SH-SY5Y (cell line): Measurements from ENCODE around the gene TLR9.

Experiments
- GATA2 ChIP-seq: IDR thresholded peaks from 2 replicates; pipeline ENCODE4 v1.6.1; 2011; ENCODE audit warnings: mild to moderate bottlenecking, low read depth, low read length
- GATA3 ChIP-seq: IDR thresholded peaks from 2 replicates; pipeline ENCODE4 v1.6.1; 2011; ENCODE audit warnings: low read depth, mild to moderate bottlenecking, low read length, moderate library complexity

TLR9 gene

GRCh38 chr3:52202384-52203077, 22.9 kb downstream of the TLR9 start:
- no peak for TF ChIP-seq GATA2
- TF ChIP-seq GATA3: no peak

GRCh38 chr3:52200981-52201679, 24.3 kb downstream of the TLR9 start:
- no peak for TF ChIP-seq GATA2
- no peak for TF ChIP-seq GATA3

- peak; percentile 35; the same call in 1 of the 2 replicates for TF ChIP-seq GATA2
- no peak for TF ChIP-seq GATA3
Observed at GRCh38 chr3:52198643-52199608, 26.5 kb downstream of the TLR9 start.

GRCh38 chr3:52197842-52198625, 27.4 kb downstream of the TLR9 start, which contains the start of gene ALAS1:
ALAS1 (plus strand) TSS chr3:52198160; CDS start chr3:52199242, 1,082 bp downstream.
- TF ChIP-seq GATA2 (no peak), GATA3 (no peak)

GRCh38 chr3:52197499-52197841, 28.0 kb downstream of the TLR9 start:
- TF ChIP-seq GATA3: no peak
- TF ChIP-seq GATA2: no peak

- TF ChIP-seq GATA3 (no peak), GATA2 (no peak)
Observed at GRCh38 chr3:52196977-52197376, 28.5 kb downstream of the TLR9 start.

- TF ChIP-seq GATA2 (no peak), GATA3 (no peak)
Observed at GRCh38 chr3:52195823-52196331, 29.6 kb downstream of the TLR9 start.

GRCh38 chr3:52195291-52195597, 30.2 kb downstream of the TLR9 start:
- TF ChIP-seq GATA3: no peak

GRCh38 chr3:52194485-52195290, 30.8 kb downstream of the TLR9 start:
- TF ChIP-seq GATA3 (no peak), GATA2 (no peak)

GRCh38 chr3:52193065-52193464, 32.4 kb downstream of the TLR9 start:
- TF ChIP-seq GATA2 (no peak), GATA3 (no peak)

- no peak for TF ChIP-seq GATA3
- no peak for TF ChIP-seq GATA2
Observed at GRCh38 chr3:52191663-52192062, 33.8 kb downstream of the TLR9 start.

- no peak for TF ChIP-seq GATA3
- no peak for TF ChIP-seq GATA2
Observed at GRCh38 chr3:52190294-52191074, 35.0 kb downstream of the TLR9 start.
